Hippocampal formation (tissue), 2 donors: ENCODE results near the gene CHID1.
A peak's percentile ranks its signal among the peaks of the same experiment; 100 is the strongest.

Experiments
- DNase-seq, 2 donors: peaks; one replicate each; lab custom pipeline; 2025; lab: John Stamatoyannopoulos, UW

Gene CHID1

DNA sequence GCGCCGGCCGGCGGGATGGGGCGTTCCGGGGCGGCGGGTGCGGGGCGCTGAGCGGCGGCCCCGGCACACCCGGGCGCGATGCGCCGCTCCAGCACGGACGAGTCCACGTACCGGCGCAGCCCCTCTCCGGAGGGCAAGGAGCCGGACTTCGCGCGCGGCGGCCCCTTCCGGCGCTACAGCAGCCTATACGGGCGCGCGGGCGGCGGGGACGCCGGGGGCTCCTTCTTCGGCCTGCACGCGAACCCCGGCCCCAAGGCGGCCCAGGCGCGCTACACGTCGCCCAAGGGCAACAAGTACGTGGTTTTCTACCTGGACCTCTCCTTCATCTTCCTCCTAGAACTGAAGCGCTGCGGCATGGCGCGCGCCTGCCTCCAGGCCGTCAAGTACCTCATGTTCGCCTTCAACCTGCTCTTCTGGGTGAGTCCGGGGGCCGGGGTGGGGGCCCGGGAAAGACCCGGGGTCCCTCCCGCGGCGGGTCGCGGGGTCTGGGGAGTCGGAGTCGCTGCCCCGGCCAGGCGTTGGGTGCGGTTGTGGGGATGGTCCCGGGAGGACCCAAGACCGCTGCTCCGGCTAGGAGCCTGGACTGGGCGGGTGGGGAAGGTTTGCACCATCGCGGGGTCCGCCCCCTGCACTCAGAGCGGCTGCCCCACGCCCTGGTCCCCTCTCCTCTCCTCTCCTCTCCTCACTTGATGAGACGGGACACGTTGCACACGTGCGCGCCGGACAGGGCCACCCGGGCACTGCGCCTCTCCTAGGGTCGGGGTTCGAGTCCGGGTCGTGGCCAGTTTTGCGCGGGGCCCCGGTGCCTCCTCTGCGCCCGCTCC lies 60.4 kb downstream of the CHID1 start:
- no peak for DNase-seq

DNA sequence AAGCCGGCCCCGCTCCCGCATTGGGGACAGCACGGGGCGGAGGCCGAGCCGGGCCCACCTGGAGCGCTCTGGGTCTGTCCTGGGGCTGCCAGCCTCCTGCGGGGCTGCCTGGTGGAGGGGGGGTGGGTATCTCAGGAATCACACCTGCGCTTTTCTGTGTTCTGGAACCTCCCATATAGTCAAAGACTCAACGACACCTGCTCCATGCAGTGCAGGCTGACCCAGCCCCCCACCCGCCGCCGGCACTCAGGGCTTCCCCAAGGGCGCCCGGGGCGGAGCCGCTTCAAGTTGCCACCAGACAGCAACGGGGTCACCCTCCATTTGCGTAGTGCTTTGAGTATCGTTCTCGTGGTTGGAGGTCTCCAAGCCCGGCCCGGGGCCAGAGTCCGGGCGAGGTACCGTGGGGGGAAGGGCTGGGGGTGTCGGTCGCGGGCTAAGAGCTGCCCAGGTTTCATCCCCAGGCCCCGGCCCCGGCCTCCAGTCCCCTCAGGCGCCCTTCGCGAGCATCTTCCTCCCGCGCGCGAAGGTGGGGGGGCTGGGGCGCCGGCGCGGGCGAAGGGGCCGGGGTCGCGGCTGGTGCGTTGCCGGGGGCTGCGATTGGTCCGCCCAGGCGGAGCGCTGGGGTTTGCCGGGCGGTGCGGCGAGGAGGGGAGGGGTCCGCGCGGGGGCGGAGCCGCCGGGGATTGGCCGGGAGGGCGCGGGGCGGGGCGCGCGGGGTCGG lies 61.3 kb downstream of the CHID1 start:
- no peak for DNase-seq

DNA sequence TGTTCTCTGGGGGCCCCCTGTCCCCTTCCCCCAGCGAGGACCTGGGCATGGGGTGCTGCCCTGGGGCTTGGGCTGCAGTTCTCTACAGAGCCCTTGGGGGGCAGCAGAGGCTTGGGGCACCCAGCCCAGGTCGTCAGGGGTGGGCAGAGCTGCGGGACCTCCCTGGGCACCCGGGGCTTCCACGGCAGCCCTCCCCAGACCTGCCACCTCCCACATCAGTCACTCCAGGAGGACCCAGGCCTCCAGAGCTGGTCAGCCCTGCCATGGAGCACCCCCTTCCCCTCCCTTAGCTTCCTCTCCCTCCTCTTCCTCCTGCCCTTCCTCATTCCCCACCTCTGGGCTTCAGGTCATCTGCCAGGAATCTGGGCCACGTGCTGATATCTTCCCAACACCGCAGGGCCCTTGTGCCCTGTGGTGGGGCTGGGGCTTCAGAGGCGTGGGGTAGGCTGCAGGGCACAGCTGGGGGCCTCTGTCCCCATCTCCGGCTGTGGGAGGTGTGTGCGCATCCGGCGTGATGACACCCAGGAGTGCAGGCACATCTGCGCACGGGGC lies 62.2 kb downstream of the CHID1 start:
- no peak for DNase-seq

- no peak for DNase-seq
Measured at GRCh38 chr11:847876-848275, 62.7 kb downstream of the CHID1 start.

- DNase-seq: no peak
Measured at GRCh38 chr11:846496-847098, 64.0 kb downstream of the CHID1 start.

DNA sequence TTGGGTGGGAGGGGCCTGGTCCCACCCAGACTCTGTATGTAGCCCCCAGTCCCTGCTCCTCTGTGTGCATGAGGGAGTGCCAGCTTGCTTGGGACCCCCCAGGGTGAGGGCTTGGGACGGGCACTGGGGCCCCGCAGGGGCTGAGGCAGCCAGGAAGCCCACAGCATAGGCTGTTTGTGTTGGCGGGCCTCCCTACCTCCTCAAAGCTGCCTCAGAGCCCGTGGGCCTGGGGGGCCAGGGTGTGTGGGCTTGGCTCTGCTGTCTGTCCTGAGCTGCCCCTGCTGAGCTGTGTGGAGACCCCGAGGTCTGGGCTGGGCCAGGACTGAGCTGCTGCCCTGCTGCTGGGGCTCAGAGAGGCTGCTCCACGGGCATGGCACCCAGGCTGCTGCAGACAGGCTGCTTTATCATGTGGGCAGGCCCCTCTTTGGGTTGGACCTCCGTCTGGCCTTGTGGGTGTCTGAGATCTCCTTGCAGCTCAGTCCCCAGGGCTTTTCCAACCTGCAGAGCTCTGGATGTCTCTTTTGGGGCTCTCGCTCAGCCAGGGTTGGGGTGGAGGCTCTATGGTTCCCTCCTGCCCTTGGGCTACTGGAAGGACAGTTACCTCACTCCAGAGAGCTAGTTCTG lies 64.6 kb downstream of the CHID1 start:
- DNase-seq: no peak

- DNase-seq: no peak
Measured at GRCh38 chr11:844693-845644, 65.6 kb downstream of the CHID1 start.

DNA sequence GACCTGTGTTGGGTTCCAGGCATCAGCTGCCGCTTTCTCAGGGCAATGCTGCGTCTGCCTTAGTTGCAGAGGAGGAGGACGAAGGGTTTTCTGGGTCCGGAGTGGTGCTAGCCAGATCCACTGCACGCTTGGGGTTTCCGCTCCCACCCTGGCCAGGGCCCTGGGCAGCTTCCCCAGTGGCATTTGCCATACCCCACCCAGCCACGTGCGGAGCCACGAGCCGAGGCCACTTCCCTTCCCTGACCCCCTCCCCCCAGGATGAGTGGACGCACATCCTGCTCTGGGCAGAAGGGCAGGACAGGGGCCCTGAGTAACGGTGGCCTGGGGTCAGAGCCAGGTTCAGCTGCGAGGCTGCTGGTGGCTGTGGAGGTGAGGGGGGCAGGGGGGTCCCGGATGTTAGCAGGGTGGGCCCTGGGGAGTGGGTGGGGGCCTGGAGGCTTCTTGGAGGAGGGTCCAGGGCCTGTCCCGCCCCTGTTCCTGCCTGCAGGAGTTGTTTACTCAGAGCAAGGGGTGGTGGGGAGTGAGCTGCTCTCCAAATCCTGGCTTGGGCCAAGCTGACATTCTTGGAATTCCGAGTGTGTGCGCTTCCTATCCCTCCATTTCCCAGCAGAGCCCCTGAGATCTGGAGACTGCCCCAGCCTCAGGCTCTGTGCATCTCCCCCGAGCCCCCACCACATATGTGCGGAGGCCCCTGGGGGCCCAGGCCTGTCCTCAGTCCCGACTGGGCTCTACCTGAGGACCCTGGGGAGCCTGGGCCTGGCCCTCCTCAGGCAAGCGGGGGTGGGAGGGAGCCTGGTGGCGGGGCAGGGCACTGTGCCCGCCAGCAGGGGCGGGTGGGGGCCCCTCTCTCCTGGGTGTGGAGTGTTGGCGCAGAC lies 66.6 kb downstream of the CHID1 start:
- no peak for DNase-seq

GRCh38 chr11:843086-843734 lies 67.4 kb downstream of the CHID1 start:
- no peak for DNase-seq

- peak; percentile 74 to 89 for DNase-seq
Measured at GRCh38 chr11:842370-843002, 68.1 kb downstream of the CHID1 start, which contains the start of the genes POLR2L and TSPAN4. Gene POLR2L (minus strand): TSS chr11:842529. CDS start chr11:842508, 21 bp downstream. Gene TSPAN4 (plus strand): TSS chr11:842852. CDS start chr11:850305, 7,453 bp downstream.

GRCh38 chr11:841981-842369 lies 68.6 kb downstream of the CHID1 start:
- DNase-seq: no peak

GRCh38 chr11:839875-840617 lies 70.6 kb downstream of the CHID1 start:
- DNase-seq: no peak

DNA sequence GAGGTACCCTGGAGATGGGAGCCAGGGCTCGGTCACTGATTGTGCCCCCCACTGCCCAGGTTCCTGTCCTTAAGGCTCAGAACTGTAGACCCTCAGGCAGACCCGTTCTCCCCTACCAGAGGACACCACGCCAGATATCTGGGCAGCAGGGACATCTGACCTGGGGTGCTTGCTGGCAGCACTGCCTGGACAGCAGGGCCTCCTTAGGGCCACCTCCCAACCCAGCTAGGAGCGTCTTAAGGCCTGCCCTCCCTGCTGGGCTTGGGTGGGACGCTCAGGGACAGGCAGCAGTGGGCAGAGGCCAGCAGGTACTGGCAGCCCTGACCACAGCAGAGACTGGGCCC lies 71.4 kb downstream of the CHID1 start:
- DNase-seq: no peak

DNA sequence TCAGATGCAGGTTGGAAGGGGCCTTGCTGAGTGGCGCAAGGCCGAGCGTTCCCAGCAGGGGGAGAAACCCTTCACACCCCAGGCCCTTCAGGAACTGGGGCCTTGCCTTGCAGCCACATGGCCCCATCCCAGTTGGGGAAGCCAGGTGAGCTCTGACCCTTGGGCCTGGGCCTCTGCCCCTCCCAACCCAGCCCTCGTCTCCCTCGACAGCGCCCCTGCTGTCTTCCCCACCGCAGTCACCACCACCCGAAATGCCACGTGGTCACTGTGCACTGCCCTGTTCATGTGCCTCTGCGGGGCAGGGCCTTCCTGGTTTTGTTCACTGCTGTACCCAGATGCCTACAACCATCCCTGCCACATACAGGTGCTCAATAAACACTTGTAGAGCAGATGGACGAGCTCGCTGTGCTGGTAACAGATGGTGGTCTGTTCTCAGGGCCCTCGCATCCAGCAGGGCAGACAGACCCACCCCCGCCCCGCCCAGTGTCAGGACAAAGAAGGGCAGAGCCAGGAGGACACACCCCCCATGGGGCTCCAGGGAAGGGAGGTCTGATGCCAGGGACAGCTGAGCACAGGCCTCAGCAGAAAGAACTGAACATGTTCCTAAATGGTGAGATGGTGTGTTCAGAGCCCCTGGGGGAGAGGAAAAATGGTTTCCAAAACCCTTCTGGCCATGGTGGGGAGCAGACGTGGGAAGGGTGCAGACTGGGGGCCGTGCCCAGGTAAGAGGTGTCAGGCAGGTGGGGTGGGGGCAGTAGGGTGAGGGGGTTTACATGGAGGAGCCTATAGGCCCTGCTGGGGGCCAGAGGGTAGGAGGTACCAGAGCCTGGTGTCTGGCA lies 72.0 kb downstream of the CHID1 start:
- DNase-seq: no peak

DNA sequence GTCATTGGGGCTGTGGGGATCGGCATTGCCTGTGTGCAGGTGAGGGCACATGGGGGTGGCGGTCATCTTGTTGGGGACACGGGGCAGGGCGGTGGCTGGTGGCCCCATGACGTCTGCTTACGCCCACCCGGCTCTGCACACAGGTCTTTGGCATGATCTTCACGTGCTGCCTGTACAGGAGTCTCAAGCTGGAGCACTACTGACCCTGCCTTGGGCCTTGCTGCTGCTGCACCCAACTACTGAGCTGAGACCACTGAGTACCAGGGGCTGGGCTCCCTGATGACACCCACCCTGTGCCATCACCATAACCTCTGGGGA lies 72.7 kb downstream of the CHID1 start:
- DNase-seq: no peak

GRCh38 chr11:837189-837989 lies 73.2 kb downstream of the CHID1 start:
- DNase-seq: no peak

- DNase-seq: no peak
Measured at GRCh38 chr11:836700-837099, 73.9 kb downstream of the CHID1 start.
